Gastroesophageal sphincter (tissue), 3 donors: ENCODE data around the gene MED22.

Experiments
- CTCF ChIP-seq, 4 experiments: fragments of 200-600 bp in 2 of 4; fragments of 450-650 bp in 2 of 4; sonication (generic) in 1 of 4; IDR thresholded peaks; one replicate each; pipeline ENCODE4 v1.5.1; 2017 to 2019; ENCODE audit warnings: antibody characterized with exemption in 4 of 4, mild to moderate bottlenecking in 2 of 4, moderate library complexity in 2 of 4
- POLR2A ChIP-seq, 2 donors: fragments of 450-650 bp; IDR thresholded peaks; one replicate each; pipeline ENCODE4 v1.6.1; 2017; ENCODE audit warnings: antibody characterized with exemption in 2 of 2, mild to moderate bottlenecking in 2 of 2, moderate library complexity in 1 of 2
- POLR2AphosphoS5 ChIP-seq: sonication (generic); formaldehyde crosslinking; IDR thresholded peaks from one replicate; pipeline ENCODE4 v1.6.1; 2017; ENCODE audit warnings: antibody characterized with exemption

GRCh38 chr9:133344071-133344470 is 3.9 kb downstream of the MED22 start:
- TF ChIP-seq CTCF (IDR thresholded peaks at IDR 0.05) (no peak), POLR2A (IDR thresholded peaks at IDR 0.05) (no peak), POLR2AphosphoS5 (no peak)
